Astrocyte (in vitro differentiated cells and primary cell): ENCODE results near the gene ITGB1BP1.

ENCODE experiments used
- EZH2 ChIP-seq: IDR thresholded peaks from 2 replicates; pipeline ENCODE4 v1.6.1; 2012; ENCODE audit warnings: mild to moderate bottlenecking, low read length, inconsistent platforms; ENCODE audit not compliant: insufficient read depth
- TF ChIP-seq, protein P1 (sequence below): IDR thresholded peaks from 2 replicates; pipeline ENCODE4 v1.5.1; 2011; ENCODE audit warnings: low read depth, mild to moderate bottlenecking, inconsistent platforms, low read length, moderate library complexity; ENCODE audit not compliant: insufficient read depth

GRCh38 chr2:9422321-9423099 lies 818 bp downstream of the ITGB1BP1 start:
- TF ChIP-seq, protein P1, sequence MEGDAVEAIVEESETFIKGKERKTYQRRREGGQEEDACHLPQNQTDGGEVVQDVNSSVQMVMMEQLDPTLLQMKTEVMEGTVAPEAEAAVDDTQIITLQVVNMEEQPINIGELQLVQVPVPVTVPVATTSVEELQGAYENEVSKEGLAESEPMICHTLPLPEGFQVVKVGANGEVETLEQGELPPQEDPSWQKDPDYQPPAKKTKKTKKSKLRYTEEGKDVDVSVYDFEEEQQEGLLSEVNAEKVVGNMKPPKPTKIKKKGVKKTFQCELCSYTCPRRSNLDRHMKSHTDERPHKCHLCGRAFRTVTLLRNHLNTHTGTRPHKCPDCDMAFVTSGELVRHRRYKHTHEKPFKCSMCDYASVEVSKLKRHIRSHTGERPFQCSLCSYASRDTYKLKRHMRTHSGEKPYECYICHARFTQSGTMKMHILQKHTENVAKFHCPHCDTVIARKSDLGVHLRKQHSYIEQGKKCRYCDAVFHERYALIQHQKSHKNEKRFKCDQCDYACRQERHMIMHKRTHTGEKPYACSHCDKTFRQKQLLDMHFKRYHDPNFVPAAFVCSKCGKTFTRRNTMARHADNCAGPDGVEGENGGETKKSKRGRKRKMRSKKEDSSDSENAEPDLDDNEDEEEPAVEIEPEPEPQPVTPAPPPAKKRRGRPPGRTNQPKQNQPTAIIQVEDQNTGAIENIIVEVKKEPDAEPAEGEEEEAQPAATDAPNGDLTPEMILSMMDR, result no peak
- no peak for TF ChIP-seq EZH2
